HepG2 (cell line): ENCODE results near the gene ERBB3. TPM values are rescaled to one million over a fixed set of nuclear protein-coding genes. Genes with fewer than 3 reads are reported as not detected.

ENCODE experiments used
- AKNA ChIP-seq: sonication (generic); formaldehyde crosslinking; IDR thresholded peaks from 2 replicates; pipeline ENCODE4 v1.4.0; 2020; ENCODE audit warnings: missing genetic modification reagents, borderline replicate concordance
- CAMTA2 ChIP-seq: sonication (generic); formaldehyde crosslinking; IDR thresholded peaks from 2 replicates; pipeline ENCODE4 v1.4.0; 2020; ENCODE audit warnings: mild to moderate bottlenecking, missing genetic modification reagents, borderline replicate concordance
- CREM ChIP-seq, 2 experiments: sonication (generic) in 1 of 2; formaldehyde crosslinking in 1 of 2; IDR thresholded peaks; 2 replicates each; pipeline versions ENCODE4 v1.4.0 to v1.6.1; 2016 to 2020; ENCODE audit warnings: antibody characterized with exemption in 1 of 2, mild to moderate bottlenecking in 1 of 2, missing genetic modification reagents in 1 of 2
- ETV5 ChIP-seq: IDR thresholded peaks from 2 replicates; pipeline ENCODE4 v1.6.1; 2018; ENCODE audit warnings: missing biosample characterization, missing genetic modification reagents, inconsistent platforms, borderline replicate concordance
- HES4 ChIP-seq: sonication (generic); formaldehyde crosslinking; IDR thresholded peaks from 2 replicates; pipeline ENCODE4 v1.9.0; 2021; ENCODE audit warnings: mild to moderate bottlenecking, missing genetic modification reagents, borderline replicate concordance
- IKZF1 ChIP-seq: fragments of 450-650 bp; IDR thresholded peaks from 2 replicates; pipeline ENCODE4 v1.7.1; 2016
- NR0B2 ChIP-seq: sonication (generic); formaldehyde crosslinking; IDR thresholded peaks from 2 replicates; pipeline ENCODE4 v1.4.0; 2020; ENCODE audit warnings: mild to moderate bottlenecking, missing genetic modification reagents
- PHF8 ChIP-seq: sonication (generic); formaldehyde crosslinking; IDR thresholded peaks from 2 replicates; pipeline ENCODE4 v1.5.0; 2020; ENCODE audit warnings: missing genetic modification reagents
- REPIN1 ChIP-seq: sonication (generic); formaldehyde crosslinking; IDR thresholded peaks from 2 replicates; pipeline ENCODE4 v1.8.0; 2022; ENCODE audit warnings: missing genetic modification reagents, low read depth, mild to moderate bottlenecking, borderline replicate concordance
- SP2 ChIP-seq: sonication (generic); formaldehyde crosslinking; IDR thresholded peaks from 2 replicates; pipeline ENCODE4 v1.5.1; 2020; ENCODE audit warnings: mild to moderate bottlenecking, missing genetic modification reagents
- YY1 ChIP-seq: IDR thresholded peaks from 2 replicates; pipeline ENCODE4 v1.6.1; 2011; ENCODE audit warnings: low read length, low read depth, moderate library complexity, mild to moderate bottlenecking; ENCODE audit not compliant: insufficient read depth, insufficient replicate concordance
- ZBTB43 ChIP-seq: sonication (generic); formaldehyde crosslinking; conservative IDR thresholded peaks from 2 replicates; pipeline ENCODE4 v1.4.0; 2020; ENCODE audit warnings: missing genetic modification reagents
- ZEB1 ChIP-seq: IDR thresholded peaks from 2 replicates; pipeline ENCODE4 v1.6.1; 2012; ENCODE audit warnings: mild to moderate bottlenecking, low read depth, inconsistent platforms; ENCODE audit not compliant: insufficient replicate concordance
- ZIK1 ChIP-seq: sonication (generic); formaldehyde crosslinking; IDR thresholded peaks from 2 replicates; pipeline ENCODE4 v1.5.0; 2020; ENCODE audit warnings: mild to moderate bottlenecking, low read depth, missing genetic modification reagents, borderline replicate concordance
- ZNF232 ChIP-seq: sonication (generic); formaldehyde crosslinking; IDR thresholded peaks from 2 replicates; pipeline ENCODE4 v1.4.0; 2020; ENCODE audit warnings: missing genetic modification reagents, borderline replicate concordance
- ZNF468 ChIP-seq: sonication (generic); formaldehyde crosslinking; IDR thresholded peaks from 2 replicates; pipeline ENCODE4 v1.8.0; 2022; ENCODE audit warnings: mild to moderate bottlenecking, moderate library complexity, missing genetic modification reagents
- ZNF503 ChIP-seq: sonication (generic); formaldehyde crosslinking; IDR thresholded peaks from 2 replicates; pipeline ENCODE4 v1.4.0; 2020; ENCODE audit warnings: missing genetic modification reagents
- ZNF614 ChIP-seq: IDR thresholded peaks from 2 replicates; pipeline ENCODE4 v1.6.1; 2018; ENCODE audit warnings: missing biosample characterization, missing genetic modification reagents, inconsistent platforms, borderline replicate concordance
- ZNF768 ChIP-seq: sonication (generic); formaldehyde crosslinking; IDR thresholded peaks from 2 replicates; pipeline ENCODE4 v1.4.0; 2020; ENCODE audit warnings: missing genetic modification reagents
- ZNF83 ChIP-seq: sonication (generic); formaldehyde crosslinking; IDR thresholded peaks from 2 replicates; pipeline ENCODE4 v1.4.0; 2020; ENCODE audit warnings: missing genetic modification reagents, mild to moderate bottlenecking, borderline replicate concordance
- polyA plus RNA-seq, 8 experiments: library from polyadenylated mRNA; depleted of rRNA in 3 of 8; stranded (reverse) in 7 of 8; unstranded in 1 of 8; fragments of >200 nt; fragmentation: Illumina TruSeq in 4 of 8; extraction: Trizol in 4 of 8; gene quantifications; 2 replicates each; pipeline versions ENCODE4 v1.2.1 to v1.2.3, GENCODE V29; 2011 to 2016; ENCODE audit warnings: low read depth in 4 of 8, missing spikeins in 1 of 8, mixed read lengths in 1 of 8; ENCODE audit not compliant: insufficient read depth in 1 of 8
- total RNA-seq, 5 experiments: library from RNA; depleted of rRNA; stranded (reverse); fragments of >200 nt; fragmentation: Illumina TruSeq; extraction: Trizol; gene quantifications; 2 replicates each; pipeline ENCODE4 v1.2.3, GENCODE V29; 2016; ENCODE audit warnings: low read depth in 1 of 5

ERBB3 gene
- total and polyA plus RNA-seq, 2 of the 13 experiments (the other 11 are each of a cell fraction or from before 2014, with no cell fraction given), result 93.6 to 358 TPM

GRCh38 chr12:56151672-56152131 lies 71.7 kb downstream of the ERBB3 start (continued):
- TF ChIP-seq NR0B2 (CRISPR knock-in tag) (no peak), ZNF614 (CRISPR knock-in tag) (peak; percentile 32; the same call in 1 of the 2 replicates), ZBTB43 (CRISPR knock-in tag) (peak; percentile 59; the same call in 1 of the 2 replicates), ZIK1 (CRISPR knock-in tag) (0 out of 2 replicates have a peak, but pooled peaks have one; percentile 33), ZNF83 (CRISPR knock-in tag) (no peak), ZEB1 (peak; percentile 43), ZNF768 (CRISPR knock-in tag) (0 out of 2 replicates have a peak, but pooled peaks have one; percentile 17), CREM (IDR thresholded peaks at IDR 0.05) (no peak), CREM (CRISPR knock-in tag; IDR thresholded peaks at IDR 0.05) (no peak), ZNF503 (CRISPR knock-in tag) (peak; percentile 11; the same call in 1 of the 2 replicates), AKNA (CRISPR knock-in tag) (no peak), CAMTA2 (CRISPR knock-in tag) (no peak), REPIN1 (CRISPR knock-in tag) (peak; percentile 65; the same call in 1 of the 2 replicates), IKZF1 (no peak), YY1 (peak; percentile 31), HES4 (CRISPR knock-in tag) (no peak), ZNF232 (CRISPR knock-in tag) (peak; percentile 33; the same call in 1 of the 2 replicates), ETV5 (CRISPR knock-in tag) (peak; percentile 14; the same call in 1 of the 2 replicates), SP2 (CRISPR knock-in tag) (no peak), PHF8 (CRISPR knock-in tag) (peak; percentile 11; the same call in 1 of the 2 replicates), ZNF468 (CRISPR knock-in tag) (no peak)
